HepG2 (cell line): Measurements from ENCODE around the gene DPM2. TPM values are rescaled to one million over a fixed set of nuclear protein-coding genes. Genes with fewer than 3 reads are reported as not detected.
A peak's percentile ranks its signal among the peaks of the same experiment; 100 is the strongest.

Experiments
- AGO1 ChIP-seq: fragments of 200-400 bp; formaldehyde crosslinking; IDR thresholded peaks from 2 replicates; pipeline ENCODE4 v1.6.1; 2017; ENCODE audit warnings: mild to moderate bottlenecking, low read depth, low read length, moderate library complexity; ENCODE audit not compliant: poor library complexity, severe bottlenecking
- CEBPG ChIP-seq: IDR thresholded peaks from 2 replicates; pipeline ENCODE4 v1.6.1; 2016
- DPF2 ChIP-seq: sonication (generic); formaldehyde crosslinking; IDR thresholded peaks from 2 replicates; pipeline ENCODE4 v1.4.0; 2020; ENCODE audit warnings: mild to moderate bottlenecking, low read depth, missing genetic modification reagents, borderline replicate concordance
- HNRNPH1 ChIP-seq: fragments of 200-400 bp; formaldehyde crosslinking; optimal IDR thresholded peaks from 2 replicates; pipeline ENCODE3; 2017; ENCODE audit warnings: mild to moderate bottlenecking, low read depth, low read length
- IKZF1 ChIP-seq: fragments of 450-650 bp; IDR thresholded peaks from 2 replicates; pipeline ENCODE4 v1.7.1; 2016
- IKZF4 ChIP-seq: sonication (generic); formaldehyde crosslinking; IDR thresholded peaks from 2 replicates; pipeline ENCODE4 v1.5.1; 2020; ENCODE audit warnings: borderline replicate concordance, mild to moderate bottlenecking, low read depth, missing genetic modification reagents; ENCODE audit errors: not compliant biosample characterization
- IRX3 ChIP-seq: sonication (generic); formaldehyde crosslinking; IDR thresholded peaks from 2 replicates; pipeline ENCODE4 v1.8.1; 2023; ENCODE audit warnings: mild to moderate bottlenecking, low read depth, missing genetic modification reagents, borderline replicate concordance
- KLF16 ChIP-seq, 2 experiments: sonication (generic) in 1 of 2; formaldehyde crosslinking in 1 of 2; IDR thresholded peaks; 2 replicates each; pipeline versions ENCODE4 v1.6.1 to v1.8.0; 2016 to 2023; ENCODE audit warnings: missing genetic modification reagents in 2 of 2, missing compliant biosample characterization in 1 of 2
- MXD4 ChIP-seq: IDR thresholded peaks from 2 replicates; pipeline ENCODE4 v1.6.1; 2016; ENCODE audit warnings: mild to moderate bottlenecking, missing biosample characterization, missing genetic modification reagents
- NFIB ChIP-seq: sonication (generic); formaldehyde crosslinking; IDR thresholded peaks from 2 replicates; pipeline ENCODE4 v1.9.0; 2021; ENCODE audit warnings: missing genetic modification reagents, mild to moderate bottlenecking, borderline replicate concordance
- NFYB ChIP-seq: sonication (generic); formaldehyde crosslinking; IDR thresholded peaks from 2 replicates; pipeline ENCODE4 v1.4.0; 2020; ENCODE audit warnings: missing genetic modification reagents
- NR2F2 ChIP-seq: IDR thresholded peaks from 2 replicates; pipeline ENCODE4 v1.6.1; 2012; ENCODE audit warnings: low read depth, inconsistent platforms, borderline replicate concordance
- NRL ChIP-seq: sonication (generic); formaldehyde crosslinking; IDR thresholded peaks from 2 replicates; pipeline ENCODE4 v1.5.0; 2020; ENCODE audit warnings: missing genetic modification reagents, mild to moderate bottlenecking, moderate library complexity, borderline replicate concordance
- ONECUT2 ChIP-seq: sonication (generic); formaldehyde crosslinking; IDR thresholded peaks from 2 replicates; pipeline ENCODE4 v1.4.0; 2020; ENCODE audit warnings: missing genetic modification reagents
- PTBP1 ChIP-seq: fragments of 200-400 bp; formaldehyde crosslinking; IDR thresholded peaks from 2 replicates; pipeline ENCODE4 v1.6.1; 2018; ENCODE audit warnings: low read length, low read depth; ENCODE audit not compliant: poor library complexity, severe bottlenecking
- SOX5 ChIP-seq: IDR thresholded peaks from 2 replicates; pipeline ENCODE4 v1.6.1; 2016; ENCODE audit warnings: borderline replicate concordance
- ZNF207 ChIP-seq: fragments of 450-650 bp; IDR thresholded peaks from 2 replicates; pipeline ENCODE4 v1.6.1; 2016; ENCODE audit warnings: antibody characterized with exemption, borderline replicate concordance
- ZNF7 ChIP-seq: IDR thresholded peaks from 2 replicates; pipeline ENCODE4 v1.6.1; 2016; ENCODE audit warnings: missing biosample characterization, missing genetic modification reagents
- ZNF839 ChIP-seq: sonication (generic); formaldehyde crosslinking; IDR thresholded peaks from 2 replicates; pipeline ENCODE4 v1.4.0; 2020; ENCODE audit warnings: missing genetic modification reagents, mild to moderate bottlenecking, borderline replicate concordance
- ZSCAN31 ChIP-seq: sonication (generic); formaldehyde crosslinking; IDR thresholded peaks from 2 replicates; pipeline ENCODE4 v1.5.0; 2020; ENCODE audit warnings: low read depth, mild to moderate bottlenecking, missing genetic modification reagents
- polyA plus RNA-seq, 8 experiments: library from polyadenylated mRNA; depleted of rRNA in 3 of 8; stranded (reverse) in 7 of 8; unstranded in 1 of 8; fragments of >200 nt; fragmentation: Illumina TruSeq in 4 of 8; extraction: Trizol in 4 of 8; gene quantifications; 2 replicates each; pipeline versions ENCODE4 v1.2.1 to v1.2.3, GENCODE V29; 2011 to 2016; ENCODE audit warnings: low read depth in 4 of 8, missing spikeins in 1 of 8, mixed read lengths in 1 of 8; ENCODE audit not compliant: insufficient read depth in 1 of 8
- total RNA-seq, 5 experiments: library from RNA; depleted of rRNA; stranded (reverse); fragments of >200 nt; fragmentation: Illumina TruSeq; extraction: Trizol; gene quantifications; 2 replicates each; pipeline ENCODE4 v1.2.3, GENCODE V29; 2016; ENCODE audit warnings: low read depth in 1 of 5
- TF ChIP-seq, protein P1 (sequence below): sonication (generic); formaldehyde crosslinking; IDR thresholded peaks from 2 replicates; pipeline ENCODE4 v1.4.0; 2020; ENCODE audit warnings: low read depth, missing genetic modification reagents
- TF ChIP-seq, protein P2 (sequence below): sonication (generic); formaldehyde crosslinking; IDR thresholded peaks from 2 replicates; pipeline ENCODE4 v1.4.0; 2020; ENCODE audit warnings: missing genetic modification reagents, mild to moderate bottlenecking, borderline replicate concordance

DPM2 gene
- total and polyA plus RNA-seq, 2 of the 13 experiments (the other 11 are each of a cell fraction or from before 2014, with no cell fraction given), result 24.8 to 35.3 TPM

DNA sequence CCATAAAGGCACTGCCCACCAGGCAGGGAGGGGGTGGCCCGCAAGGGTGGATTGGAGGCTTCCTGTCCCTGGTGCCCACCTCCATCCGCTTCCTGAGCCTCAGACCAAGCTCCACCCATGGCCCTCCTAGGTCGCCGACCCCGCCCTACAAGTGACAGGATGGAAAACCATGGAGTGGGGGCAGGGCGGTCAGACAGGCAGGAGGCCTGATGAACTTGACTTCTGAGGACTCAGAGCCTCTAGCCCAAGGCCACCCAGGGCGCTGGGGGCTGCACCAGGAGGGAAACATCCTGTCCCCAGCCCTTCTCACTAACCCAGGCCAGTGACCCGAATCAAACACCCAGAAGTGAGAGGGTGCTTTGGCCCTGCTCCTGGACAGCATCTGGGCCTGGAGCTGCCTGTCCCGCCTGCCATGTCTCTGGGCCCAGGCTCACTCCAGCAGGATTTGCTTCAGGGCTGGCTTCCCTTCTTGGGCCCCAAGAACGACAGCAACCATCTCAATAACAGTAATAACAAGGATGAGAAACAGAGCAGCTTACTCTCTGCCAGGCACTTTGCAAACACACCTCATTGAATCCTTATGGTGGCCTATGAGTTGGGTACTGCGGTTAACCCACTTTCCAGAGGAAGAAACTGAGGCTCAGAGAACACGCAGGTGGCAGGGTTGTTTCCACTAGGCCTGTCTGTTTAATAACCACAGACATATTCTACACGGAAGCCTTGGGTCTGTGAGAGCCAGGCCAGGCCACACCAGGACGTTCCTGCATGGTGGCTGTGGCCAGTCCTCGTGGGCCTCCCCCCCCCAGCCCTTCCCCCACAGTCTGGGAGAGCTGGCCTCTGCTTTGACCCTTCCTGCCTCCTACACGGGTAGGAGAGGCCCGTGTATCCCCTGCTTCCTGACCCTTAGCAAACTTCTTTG, 33.8 kb downstream of the DPM2 start (continued):
- TF ChIP-seq IKZF4 (CRISPR knock-in tag), result no peak
- no peak for TF ChIP-seq ZNF7 (CRISPR knock-in tag)
- peak; percentile 45; the same call in 1 of the 2 replicates for TF ChIP-seq ZNF839
- TF ChIP-seq NRL, result peak; percentile 66
- no peak for TF ChIP-seq CEBPG (CRISPR knock-in tag)
- peak; percentile 25 for TF ChIP-seq HNRNPH1
- TF ChIP-seq ZSCAN31 (CRISPR knock-in tag), result no peak
- TF ChIP-seq IRX3 (CRISPR knock-in tag), result no peak
- TF ChIP-seq MXD4 (CRISPR knock-in tag), result no peak; the same call in 1 of the 2 replicates
- TF ChIP-seq ZNF207, result no peak
- TF ChIP-seq, protein P1, sequence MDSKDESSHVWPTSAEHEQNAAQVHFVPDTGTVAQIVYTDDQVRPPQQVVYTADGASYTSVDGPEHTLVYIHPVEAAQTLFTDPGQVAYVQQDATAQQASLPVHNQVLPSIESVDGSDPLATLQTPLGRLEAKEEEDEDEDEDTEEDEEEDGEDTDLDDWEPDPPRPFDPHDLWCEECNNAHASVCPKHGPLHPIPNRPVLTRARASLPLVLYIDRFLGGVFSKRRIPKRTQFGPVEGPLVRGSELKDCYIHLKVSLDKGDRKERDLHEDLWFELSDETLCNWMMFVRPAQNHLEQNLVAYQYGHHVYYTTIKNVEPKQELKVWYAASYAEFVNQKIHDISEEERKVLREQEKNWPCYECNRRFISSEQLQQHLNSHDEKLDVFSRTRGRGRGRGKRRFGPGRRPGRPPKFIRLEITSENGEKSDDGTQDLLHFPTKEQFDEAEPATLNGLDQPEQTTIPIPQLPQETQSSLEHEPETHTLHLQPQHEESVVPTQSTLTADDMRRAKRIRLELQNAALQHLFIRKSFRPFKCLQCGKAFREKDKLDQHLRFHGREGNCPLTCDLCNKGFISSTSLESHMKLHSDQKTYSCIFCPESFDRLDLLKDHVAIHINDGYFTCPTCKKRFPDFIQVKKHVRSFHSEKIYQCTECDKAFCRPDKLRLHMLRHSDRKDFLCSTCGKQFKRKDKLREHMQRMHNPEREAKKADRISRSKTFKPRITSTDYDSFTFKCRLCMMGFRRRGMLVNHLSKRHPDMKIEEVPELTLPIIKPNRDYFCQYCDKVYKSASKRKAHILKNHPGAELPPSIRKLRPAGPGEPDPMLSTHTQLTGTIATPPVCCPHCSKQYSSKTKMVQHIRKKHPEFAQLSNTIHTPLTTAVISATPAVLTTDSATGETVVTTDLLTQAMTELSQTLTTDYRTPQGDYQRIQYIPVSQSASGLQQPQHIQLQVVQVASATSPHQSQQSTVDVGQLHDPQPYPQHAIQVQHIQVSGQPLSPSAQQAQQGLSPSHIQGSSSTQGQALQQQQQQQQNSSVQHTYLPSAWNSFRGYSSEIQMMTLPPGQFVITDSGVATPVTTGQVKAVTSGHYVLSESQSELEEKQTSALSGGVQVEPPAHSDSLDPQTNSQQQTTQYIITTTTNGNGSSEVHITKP (CRISPR knock-in tag), result no peak
- no peak for TF ChIP-seq IKZF1
- TF ChIP-seq KLF16 (CRISPR knock-in tag; IDR thresholded peaks at IDR 0.05), result peak in 1 of 2 experiments; percentile 67; a peak in 1 of 4 replicates
- TF ChIP-seq, protein P2, sequence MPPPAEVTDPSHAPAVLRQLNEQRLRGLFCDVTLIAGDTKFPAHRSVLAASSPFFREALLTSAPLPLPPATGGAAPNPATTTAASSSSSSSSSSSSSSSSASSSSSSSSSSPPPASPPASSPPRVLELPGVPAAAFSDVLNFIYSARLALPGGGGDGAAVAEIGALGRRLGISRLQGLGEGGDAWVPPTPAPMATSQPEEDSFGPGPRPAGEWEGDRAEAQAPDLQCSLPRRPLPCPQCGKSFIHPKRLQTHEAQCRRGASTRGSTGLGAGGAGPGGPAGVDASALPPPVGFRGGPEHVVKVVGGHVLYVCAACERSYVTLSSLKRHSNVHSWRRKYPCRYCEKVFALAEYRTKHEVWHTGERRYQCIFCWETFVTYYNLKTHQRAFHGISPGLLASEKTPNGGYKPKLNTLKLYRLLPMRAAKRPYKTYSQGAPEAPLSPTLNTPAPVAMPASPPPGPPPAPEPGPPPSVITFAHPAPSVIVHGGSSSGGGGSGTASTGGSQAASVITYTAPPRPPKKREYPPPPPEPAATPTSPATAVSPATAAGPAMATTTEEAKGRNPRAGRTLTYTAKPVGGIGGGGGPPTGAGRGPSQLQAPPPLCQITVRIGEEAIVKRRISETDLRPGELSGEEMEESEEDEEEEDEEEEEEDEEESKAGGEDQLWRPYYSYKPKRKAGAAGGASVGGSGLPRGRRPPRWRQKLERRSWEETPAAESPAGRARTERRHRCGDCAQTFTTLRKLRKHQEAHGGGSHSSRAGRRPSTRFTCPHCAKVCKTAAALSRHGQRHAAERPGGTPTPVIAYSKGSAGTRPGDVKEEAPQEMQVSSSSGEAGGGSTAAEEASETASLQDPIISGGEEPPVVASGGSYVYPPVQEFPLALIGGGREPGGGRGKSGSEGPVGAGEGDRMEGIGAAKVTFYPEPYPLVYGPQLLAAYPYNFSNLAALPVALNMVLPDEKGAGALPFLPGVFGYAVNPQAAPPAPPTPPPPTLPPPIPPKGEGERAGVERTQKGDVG, result no peak
- TF ChIP-seq PTBP1, result no peak
- TF ChIP-seq SOX5 (CRISPR knock-in tag), result peak; percentile 72
- no peak for TF ChIP-seq NFYB
- TF ChIP-seq NR2F2, result peak; percentile 43; the same call in 1 of the 2 replicates
- TF ChIP-seq ONECUT2, result no peak
- TF ChIP-seq AGO1, result no peak
- TF ChIP-seq NFIB (CRISPR knock-in tag), result no peak
- TF ChIP-seq DPF2 (CRISPR knock-in tag), result peak; percentile 69; the same call in 1 of the 2 replicates
